ENCODE results near the gene ZDHHC22. TPM values are rescaled to one million over a fixed set of nuclear protein-coding genes. Genes with fewer than 3 reads are reported as not detected.

The ZDHHC22 gene
- total and polyA plus RNA-seq, 2 of the 13 experiments (the other 11 are each of a cell fraction or from before 2014, with no cell fraction given) = not detected

GRCh38 chr14:77158175-77158881 lies 16.7 kb upstream of the ZDHHC22 start (continued):
- no peak for TF ChIP-seq ZFYVE20 (CRISPR knock-in tag; IDR thresholded peaks at IDR 0.05; ENCODE audit: borderline replicate concordance, low read depth)
- no peak for TF ChIP-seq CREB3 (CRISPR knock-in tag; IDR thresholded peaks at IDR 0.05)
- TF ChIP-seq TBX2 (CRISPR knock-in tag; IDR thresholded peaks at IDR 0.05; ENCODE audit: borderline replicate concordance) = no peak
- TF ChIP-seq GFI1 (CRISPR knock-in tag; IDR thresholded peaks at IDR 0.05; ENCODE audit: borderline replicate concordance) = no peak
- TF ChIP-seq ZNF333 (CRISPR knock-in tag; IDR thresholded peaks at IDR 0.05; ENCODE audit: borderline replicate concordance) = no peak
- no peak for TF ChIP-seq ZNF260 (CRISPR knock-in tag; IDR thresholded peaks at IDR 0.05; ENCODE audit: borderline replicate concordance, low read depth)
- no peak for TF ChIP-seq ZNF570 (CRISPR knock-in tag; IDR thresholded peaks at IDR 0.05; ENCODE audit: borderline replicate concordance)
- TF ChIP-seq ARID4A (CRISPR knock-in tag; IDR thresholded peaks at IDR 0.05; ENCODE audit: borderline replicate concordance) = no peak
- TF ChIP-seq SIN3B (IDR thresholded peaks at IDR 0.05; ENCODE audit: low read length) = no peak
- TF ChIP-seq ZSCAN25 (CRISPR knock-in tag; IDR thresholded peaks at IDR 0.05) = no peak
- no peak for TF ChIP-seq SNAPC2 (CRISPR knock-in tag; IDR thresholded peaks at IDR 0.05)
- no peak for TF ChIP-seq XRCC5 (optimal IDR thresholded peaks at IDR 0.05; ENCODE audit: low read length)
- no peak for TF ChIP-seq MEF2D (CRISPR knock-in tag; IDR thresholded peaks at IDR 0.05)
- TF ChIP-seq ZNF224 (CRISPR knock-in tag; IDR thresholded peaks at IDR 0.05) = no peak
- TF ChIP-seq SRSF9 (IDR thresholded peaks at IDR 0.05; ENCODE audit: borderline replicate concordance, insufficient read depth, low read depth, low read length, poor library complexity, severe bottlenecking) = no peak
- TF ChIP-seq KDM4B (CRISPR knock-in tag; IDR thresholded peaks at IDR 0.05) = no peak
- no peak for TF ChIP-seq ZNF747 (CRISPR knock-in tag; IDR thresholded peaks at IDR 0.05; ENCODE audit: borderline replicate concordance)
- peak; percentile 46; the same call in 1 of the 2 replicates for TF ChIP-seq NFE2L2 (IDR thresholded peaks at IDR 0.05; ENCODE audit: low read length)
- no peak for TF ChIP-seq YEATS4 (CRISPR knock-in tag; IDR thresholded peaks at IDR 0.05; ENCODE audit: borderline replicate concordance)
- peak in 1 of 2 experiments; percentile 25; a peak in 1 of 4 replicates for TF ChIP-seq MAFK (conservative IDR thresholded peaks at IDR 0.05 in 1 of 2, IDR thresholded peaks at IDR 0.05 in 1 of 2; ENCODE audit: low read length in 2 of 2)
- no peak for TF ChIP-seq PHB2 (IDR thresholded peaks at IDR 0.05; ENCODE audit: partially characterized antibody)
- no peak for TF ChIP-seq DMTF1 (CRISPR knock-in tag; IDR thresholded peaks at IDR 0.05)

All from HepG2 (cell line).